Hair follicle dermal papilla cell (primary cell): ENCODE results near the gene GPR37. TPM values are rescaled to one million over a fixed set of nuclear protein-coding genes. Genes with fewer than 3 reads are reported as not detected.

Source experiments
- total RNA-seq: library from RNA; depleted of rRNA; stranded (reverse); fragments of >200 nt; gene quantifications from 2 replicates; pipeline ENCODE4 v1.2.3, GENCODE V29; 2012

GPR37 gene, protein sequence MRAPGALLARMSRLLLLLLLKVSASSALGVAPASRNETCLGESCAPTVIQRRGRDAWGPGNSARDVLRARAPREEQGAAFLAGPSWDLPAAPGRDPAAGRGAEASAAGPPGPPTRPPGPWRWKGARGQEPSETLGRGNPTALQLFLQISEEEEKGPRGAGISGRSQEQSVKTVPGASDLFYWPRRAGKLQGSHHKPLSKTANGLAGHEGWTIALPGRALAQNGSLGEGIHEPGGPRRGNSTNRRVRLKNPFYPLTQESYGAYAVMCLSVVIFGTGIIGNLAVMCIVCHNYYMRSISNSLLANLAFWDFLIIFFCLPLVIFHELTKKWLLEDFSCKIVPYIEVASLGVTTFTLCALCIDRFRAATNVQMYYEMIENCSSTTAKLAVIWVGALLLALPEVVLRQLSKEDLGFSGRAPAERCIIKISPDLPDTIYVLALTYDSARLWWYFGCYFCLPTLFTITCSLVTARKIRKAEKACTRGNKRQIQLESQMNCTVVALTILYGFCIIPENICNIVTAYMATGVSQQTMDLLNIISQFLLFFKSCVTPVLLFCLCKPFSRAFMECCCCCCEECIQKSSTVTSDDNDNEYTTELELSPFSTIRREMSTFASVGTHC
- 0.73 and 1.5 TPM in 2 replicates for total RNA-seq

DNA sequence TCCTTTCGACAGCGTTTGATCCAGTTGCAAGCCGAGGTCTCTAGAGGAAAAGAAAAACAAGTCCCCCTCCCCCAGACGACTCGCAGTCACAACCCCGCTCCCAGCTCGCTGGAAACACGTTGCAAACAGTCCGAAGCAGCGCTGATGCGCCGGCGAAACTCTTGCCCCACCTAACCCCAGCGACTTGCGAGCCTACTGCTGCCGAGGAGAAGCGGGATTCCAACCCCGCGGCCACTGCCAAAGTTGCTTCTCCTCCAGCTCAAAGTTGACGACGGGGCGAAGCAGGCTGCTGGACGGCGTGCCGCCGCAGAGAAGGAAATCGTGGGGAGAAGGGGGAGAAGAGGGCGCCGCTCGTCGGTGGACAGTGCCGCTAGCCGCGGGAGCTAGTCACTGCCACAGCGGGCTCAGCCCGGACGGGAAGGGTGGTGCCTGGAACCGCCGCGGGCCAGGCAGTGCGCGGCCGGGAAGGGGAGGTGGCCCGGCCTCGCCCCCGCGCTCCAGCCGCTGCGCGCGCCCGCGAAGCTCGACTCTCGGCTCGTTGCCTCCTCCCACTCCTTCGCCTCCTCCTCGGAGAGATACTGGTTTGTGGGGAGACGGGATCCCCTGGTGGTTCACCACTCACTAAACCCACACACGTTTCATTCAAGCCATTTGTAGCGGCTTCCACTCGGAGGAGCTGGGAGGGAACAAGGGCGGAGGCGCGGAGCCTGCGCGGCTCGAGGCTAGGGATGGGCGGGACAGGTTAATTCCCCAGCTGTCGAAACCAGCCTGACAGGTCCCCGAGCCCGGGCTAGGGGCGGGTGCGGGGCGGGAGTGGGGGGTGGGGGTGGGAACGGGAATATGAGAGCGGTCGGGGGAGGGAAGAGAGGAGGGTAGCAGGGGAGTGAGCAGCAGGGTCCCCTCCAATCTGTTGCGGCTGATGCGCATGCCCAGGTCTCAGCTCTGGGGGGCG is at the start of gene GPR37:
Gene GPR37, minus strand, starts transcription at position 392 of the 952 bp plus-strand sequence. CDS start 816 bp downstream, outside the sequence.

Other genes starting within 250 kb of the GPR37 start
- gene POT1, start 164.0 kb upstream of the GPR37 start, total RNA-seq, result 20.4 and 26.5 TPM in 2 replicates